Upper lobe of right lung (tissue), 1 donor: ENCODE results near the gene RANBP3. TPM values are rescaled to one million over a fixed set of nuclear protein-coding genes. Genes with fewer than 3 reads are reported as not detected.

ENCODE experiments used
- ATAC-seq: fragments of 200-7000 bp; cut with Tn5 transposase; one replicate; pipeline ENCODE4 v1.9.1; 2020; ENCODE audit warnings: mild to moderate bottlenecking, moderate library complexity
- DNase-seq: peaks from one replicate; pipeline ENCODE4 v3.0.0-alpha.2; 2020
- H3K27ac ChIP-seq: fragments of 200-600 bp; one replicate; pipeline ENCODE4 v1.8.0; 2022
- H3K27me3 ChIP-seq: fragments of 200-600 bp; one replicate; pipeline ENCODE4 v1.8.0; 2022; ENCODE audit warnings: mild to moderate bottlenecking
- H3K36me3 ChIP-seq: fragments of 200-600 bp; one replicate; pipeline ENCODE4 v1.8.0; 2022
- H3K4me1 ChIP-seq: fragments of 200-600 bp; one replicate; pipeline ENCODE4 v1.8.0; 2022
- H3K4me3 ChIP-seq: fragments of 200-600 bp; one replicate; pipeline ENCODE4 v1.8.0; 2022; ENCODE audit warnings: mild to moderate bottlenecking
- H3K9me3 ChIP-seq: fragments of 200-600 bp; one replicate; pipeline ENCODE4 v1.8.0; 2022
- CTCF ChIP-seq: fragments of 200-600 bp; IDR thresholded peaks from one replicate; pipeline ENCODE4 v1.8.0; 2022; ENCODE audit warnings: antibody characterized with exemption
- intact Hi-C: fragments of 100-400 bp; cut with DNase I; formaldehyde crosslinking; loops from one replicate; pipeline ENCODE4 v1.11.0; 2022
- total RNA-seq: library from RNA; stranded (reverse); fragmentation: NEBNext Ultra II Directional; extraction: Animal tissue kit (Norgen Biotek cat#: 25700); gene quantifications from one replicate; pipeline ENCODE4 v1.2.1, GENCODE V29; 2021
- donor health status: DM: no; HTN: yes; CAD: no; lungs with severe emphysema.

RANBP3 gene
- total RNA-seq, 1 donor from 2014 or later: 65.5 TPM

DNA sequence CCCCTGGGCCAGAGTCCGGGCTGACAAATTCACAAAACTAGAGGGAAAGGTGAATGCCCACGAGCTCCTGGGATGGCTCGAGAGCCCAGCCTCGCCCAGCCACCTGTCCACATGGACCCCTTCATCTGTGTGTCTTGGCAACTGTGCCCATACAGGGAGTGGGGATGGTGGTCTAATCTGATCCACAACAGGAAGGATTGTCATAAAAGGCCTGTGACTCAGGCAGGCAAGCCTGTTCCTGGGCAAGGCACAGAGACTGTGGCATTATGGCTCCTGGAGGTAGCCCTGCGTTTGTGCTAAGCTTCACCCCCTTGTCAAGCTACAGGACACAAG lies 43.9 kb downstream of the RANBP3 start:
- no peaks in the 10 kb centered on the region for H3K9me3 ChIP-seq
- no peak overlapping the region for H3K4me3 ChIP-seq
- peaks cover 47% of the 10 kb centered on the region for H3K36me3 ChIP-seq
- no peak for TF ChIP-seq CTCF
- H3K4me1 ChIP-seq: peaks cover 30% of the 10 kb centered on the region
- ATAC-seq (no peak), DNase-seq (no peak)
- H3K27ac ChIP-seq: peak overlapping the region; percentile 45
- intact Hi-C loops: no loop called here
- no peaks in the 10 kb centered on the region for H3K27me3 ChIP-seq

DNA sequence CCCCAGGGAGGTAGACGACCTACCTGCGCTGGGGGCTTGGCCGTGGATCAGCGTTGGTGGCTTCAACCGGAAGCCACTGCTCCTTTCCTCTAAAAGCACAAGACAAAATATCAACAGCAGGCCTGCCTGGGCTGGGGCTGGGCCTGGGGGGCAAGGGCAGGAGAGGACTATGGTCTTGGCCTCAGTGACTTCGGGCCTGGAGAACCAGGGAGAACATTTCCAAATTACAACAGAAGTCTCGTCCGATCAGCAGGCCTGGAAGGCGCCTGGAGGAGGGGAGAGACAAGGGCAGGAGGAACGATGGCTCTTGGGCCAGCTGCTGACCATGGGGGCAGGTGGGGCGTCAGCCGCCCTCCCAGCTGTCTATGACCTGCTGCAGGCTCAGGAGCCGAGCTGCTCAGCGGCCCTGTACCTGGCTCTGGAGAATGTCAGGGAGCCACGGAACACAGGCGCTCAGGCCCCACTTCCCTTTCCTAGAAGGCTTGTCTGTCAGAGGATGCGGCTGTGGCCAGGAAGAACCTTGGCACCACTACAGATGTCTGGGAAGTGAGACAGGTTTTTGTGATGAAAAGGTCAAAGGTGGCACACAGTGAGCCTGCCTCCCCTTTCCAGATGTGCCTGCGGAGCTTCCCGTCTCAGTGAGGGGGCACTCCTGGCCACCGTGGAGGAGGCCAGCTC lies 44.4 kb downstream of the RANBP3 start:
- ATAC-seq: no peak
- H3K4me3 ChIP-seq: no peak overlapping the region

DNA sequence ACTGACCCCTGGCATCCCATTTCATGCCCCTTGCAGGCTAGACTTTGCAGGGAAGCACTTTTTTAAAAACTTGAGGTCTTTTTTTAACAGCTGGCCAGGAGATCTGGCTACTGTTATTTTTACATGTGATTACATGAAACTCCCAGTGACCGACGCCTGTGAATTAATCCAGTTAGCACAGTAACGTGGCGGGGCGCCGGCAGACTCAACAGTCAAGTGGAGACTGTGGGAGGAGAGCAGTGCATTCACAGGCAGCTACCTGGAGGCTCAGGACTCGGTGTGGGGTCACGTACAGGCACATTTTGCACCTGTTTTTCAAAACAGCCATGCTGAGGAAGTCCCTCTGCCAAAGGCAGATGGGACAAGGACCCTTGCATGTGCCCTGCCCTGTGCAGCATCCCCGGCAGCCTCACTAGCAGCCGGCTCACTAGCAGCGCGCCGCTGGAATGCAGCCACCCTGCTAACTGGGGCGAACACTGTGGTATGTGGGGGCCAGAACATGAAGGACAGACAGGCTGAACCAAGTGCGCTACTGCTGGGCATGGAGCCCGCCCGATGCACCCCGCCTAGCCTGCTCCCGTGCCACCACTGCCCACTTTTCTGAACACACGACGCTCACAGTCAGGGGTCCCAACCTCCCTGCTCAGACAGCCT lies 45.2 kb downstream of the RANBP3 start:
- no peak overlapping the region for H3K4me3 ChIP-seq
- peaks cover 55% of the 10 kb centered on the region for H3K36me3 ChIP-seq
- no peaks in the 10 kb centered on the region for H3K9me3 ChIP-seq
- intact Hi-C loops: no loop called here
- peaks cover 30% of the 10 kb centered on the region for H3K4me1 ChIP-seq
- no peaks in the 10 kb centered on the region for H3K27me3 ChIP-seq
- DNase-seq (no peak), ATAC-seq (no peak)
- TF ChIP-seq CTCF: no peak
- no peak overlapping the region for H3K27ac ChIP-seq

More for the DNA sequence above, 44.4 kb downstream of the RANBP3 start:
- intact Hi-C loops: no loop called here
- Histone ChIP-seq H3K36me3 (peaks cover 52% of the 10 kb centered on the region), H3K9me3 (no peaks in the 10 kb centered on the region), H3K27me3 (no peaks in the 10 kb centered on the region), H3K4me1 (peaks cover 30% of the 10 kb centered on the region), H3K27ac (no peak overlapping the region)
- no peak for DNase-seq
- TF ChIP-seq CTCF: no peak

GRCh38 chr19:5932146-5932545 lies 45.8 kb downstream of the RANBP3 start:
- no peak overlapping the region for H3K27ac ChIP-seq
- H3K36me3 ChIP-seq: peaks cover 55% of the 10 kb centered on the region
- DNase-seq (no peak), ATAC-seq (peak; percentile 7)
- intact Hi-C loops: no loop called here
- no peaks in the 10 kb centered on the region for H3K27me3 ChIP-seq
- no peaks in the 10 kb centered on the region for H3K9me3 ChIP-seq
- no peak for TF ChIP-seq CTCF
- peaks cover 30% of the 10 kb centered on the region for H3K4me1 ChIP-seq
- no peak overlapping the region for H3K4me3 ChIP-seq

DNA sequence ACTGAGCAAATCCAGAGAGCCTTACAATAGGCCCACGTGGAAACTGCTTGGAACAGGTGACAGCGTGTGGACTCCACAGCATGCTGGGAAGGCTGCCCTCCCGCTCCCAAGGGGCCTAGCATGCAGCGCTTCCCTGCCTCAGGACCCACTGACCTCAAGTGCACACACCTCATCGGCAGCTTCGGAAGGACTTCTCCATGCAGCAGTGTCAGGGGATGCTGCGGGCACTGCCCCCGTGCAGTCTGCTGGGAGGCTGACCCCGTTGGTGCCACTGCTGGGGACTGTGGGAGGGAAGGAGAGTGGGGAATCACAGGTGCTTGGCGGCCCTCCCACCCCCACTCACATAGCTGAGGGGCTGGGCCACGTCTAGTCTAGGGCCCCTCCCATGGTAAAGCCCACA lies 46.7 kb downstream of the RANBP3 start:
- intact Hi-C loops: no loop called here
- Histone ChIP-seq H3K4me1 (peaks cover 28% of the 10 kb centered on the region), H3K4me3 (no peak overlapping the region), H3K27ac (no peak overlapping the region), H3K27me3 (no peaks in the 10 kb centered on the region), H3K9me3 (no peaks in the 10 kb centered on the region), H3K36me3 (peaks cover 63% of the 10 kb centered on the region)
- DNase-seq (no peak), ATAC-seq (no peak)
- TF ChIP-seq CTCF: no peak
